HG03432 (cell line): Measurements from ENCODE around the gene TNFRSF12A.
"Not testable (repeated sequence)": the region's sequence is repeated elsewhere in the genome, so short reads cannot be mapped to it uniquely, and the experiment has no call there.

Source experiments
- ATAC-seq: cut with Tn5 transposase; IDR thresholded peaks from one replicate; pipeline ENCODE4 v1.9.1; 2021; ENCODE audit warnings: mild to moderate bottlenecking, moderate library complexity; ENCODE audit not compliant: unreplicated experiment

TNFRSF12A gene

DNA sequence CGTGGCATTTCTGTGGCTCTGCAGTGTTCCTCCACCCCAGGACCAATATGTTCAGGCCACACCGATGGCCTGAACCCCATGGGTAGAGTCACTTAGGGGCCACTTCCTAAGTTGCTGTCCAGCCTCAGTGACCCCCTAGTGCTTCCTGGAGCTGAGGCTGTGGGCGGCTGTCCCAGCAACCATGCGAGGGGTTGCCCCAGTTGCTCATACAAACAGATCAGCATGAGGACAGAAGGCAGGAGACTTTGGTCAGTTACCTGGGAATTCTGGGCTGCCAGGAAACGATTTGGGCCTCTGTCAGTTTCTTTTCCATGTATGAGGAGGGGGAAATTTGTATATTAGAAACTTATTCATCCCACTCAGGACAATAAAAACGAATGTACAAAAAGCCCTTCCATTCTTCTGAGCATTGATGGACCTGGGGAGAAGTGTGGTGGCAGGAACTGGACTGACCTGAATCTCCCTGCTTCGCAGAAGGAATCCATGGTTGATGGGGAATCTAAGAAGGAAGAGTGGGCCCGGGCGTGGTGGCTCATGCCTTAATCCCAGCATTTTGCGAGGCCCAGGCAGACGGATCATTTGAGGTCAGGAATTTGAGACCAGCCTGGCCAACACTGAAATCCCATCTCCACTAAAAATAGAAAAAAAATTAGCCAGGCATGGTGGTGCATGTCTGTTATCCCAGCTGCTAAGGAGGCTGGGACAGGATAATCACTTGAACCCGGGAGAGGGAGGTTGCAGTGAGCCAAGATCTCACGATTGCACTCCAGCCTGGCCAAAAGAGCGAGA lies 40.4 kb downstream of the TNFRSF12A start:
- ATAC-seq: no peak

- ATAC-seq: no peak
These were observed 42.4 kb downstream of the TNFRSF12A start for GRCh38 chr16:3062553-3062952.

GRCh38 chr16:3063625-3064386 lies 43.6 kb downstream of the TNFRSF12A start:
- ATAC-seq: no peak

- ATAC-seq: no peak
These were observed 45.0 kb downstream of the TNFRSF12A start, which contains the start of gene IL32 for GRCh38 chr16:3065069-3065741. Gene IL32, plus strand, starts transcription at chr16:3065640. Its CDS starts 172 bp downstream, at chr16:3065812.

DNA sequence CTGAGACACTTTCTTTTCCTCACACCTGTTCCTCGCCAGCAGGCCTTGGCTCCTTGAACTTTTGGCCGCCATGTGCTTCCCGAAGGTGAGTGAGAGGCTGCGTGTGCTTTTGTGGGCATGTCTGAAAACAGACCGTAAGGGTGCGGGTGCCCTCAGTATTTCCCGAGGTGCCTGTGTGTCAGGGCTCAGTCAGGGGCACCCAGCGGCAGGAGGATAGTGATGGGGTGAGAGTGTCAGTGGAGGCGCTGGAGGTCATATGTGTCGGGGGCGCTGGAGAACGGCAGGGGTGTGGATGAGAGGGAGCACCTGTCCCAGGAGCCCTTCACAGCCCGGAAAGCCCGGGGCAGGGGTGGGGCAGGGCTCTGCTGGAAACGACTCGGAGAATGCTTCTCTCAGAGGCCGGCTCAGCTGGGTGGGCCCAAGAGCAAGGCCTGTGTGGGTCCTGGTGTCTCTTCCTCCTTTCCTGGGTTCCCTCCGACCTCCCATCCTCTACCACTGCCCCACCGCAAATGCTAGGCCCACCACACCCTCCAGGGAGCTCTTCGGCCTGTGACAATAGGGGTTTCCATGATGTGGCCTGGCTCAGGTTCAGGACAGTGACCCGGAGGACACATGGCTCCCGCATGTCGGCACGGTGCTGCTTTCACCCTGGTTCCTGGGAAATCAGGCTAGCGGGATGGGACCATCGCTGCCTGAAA lies 45.7 kb downstream of the TNFRSF12A start:
- ATAC-seq: no peak

- no peak for ATAC-seq
These were observed 46.2 kb downstream of the TNFRSF12A start for GRCh38 chr16:3066440-3066748.

- ATAC-seq: no peak
These were observed 48.3 kb downstream of the TNFRSF12A start for GRCh38 chr16:3068487-3068886.

- ATAC-seq: not testable (repeated sequence)
These were observed 49.0 kb downstream of the TNFRSF12A start for GRCh38 chr16:3069146-3069545.

GRCh38 chr16:3070608-3071111 lies 50.5 kb downstream of the TNFRSF12A start:
- no peak for ATAC-seq

GRCh38 chr16:3071655-3072054 lies 51.5 kb downstream of the TNFRSF12A start:
- no peak for ATAC-seq
